ENCODE measurements around the gene RASL11A.

Gene RASL11A

DNA sequence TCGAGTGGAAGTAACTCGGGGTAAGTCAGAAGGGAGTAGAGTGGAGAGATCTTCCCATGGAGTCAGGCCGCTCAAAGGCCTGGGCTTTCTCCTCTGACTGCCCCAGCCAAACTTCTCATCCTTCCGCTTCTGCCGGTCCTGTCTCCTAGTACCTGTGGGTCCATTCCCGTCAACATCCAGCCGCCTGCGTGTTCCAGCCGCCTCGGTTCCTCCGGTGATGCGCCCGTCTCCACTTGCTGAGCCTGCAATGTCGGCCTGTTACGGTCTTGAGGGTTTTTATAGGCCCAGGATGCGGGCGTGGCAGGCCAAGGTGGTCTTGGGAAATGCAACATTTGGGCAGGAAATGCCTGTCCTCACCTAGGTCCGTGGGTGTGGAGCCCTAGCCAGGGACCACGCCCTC lies 38.3 kb downstream of the RASL11A start:
- TF ChIP-seq, protein P1, sequence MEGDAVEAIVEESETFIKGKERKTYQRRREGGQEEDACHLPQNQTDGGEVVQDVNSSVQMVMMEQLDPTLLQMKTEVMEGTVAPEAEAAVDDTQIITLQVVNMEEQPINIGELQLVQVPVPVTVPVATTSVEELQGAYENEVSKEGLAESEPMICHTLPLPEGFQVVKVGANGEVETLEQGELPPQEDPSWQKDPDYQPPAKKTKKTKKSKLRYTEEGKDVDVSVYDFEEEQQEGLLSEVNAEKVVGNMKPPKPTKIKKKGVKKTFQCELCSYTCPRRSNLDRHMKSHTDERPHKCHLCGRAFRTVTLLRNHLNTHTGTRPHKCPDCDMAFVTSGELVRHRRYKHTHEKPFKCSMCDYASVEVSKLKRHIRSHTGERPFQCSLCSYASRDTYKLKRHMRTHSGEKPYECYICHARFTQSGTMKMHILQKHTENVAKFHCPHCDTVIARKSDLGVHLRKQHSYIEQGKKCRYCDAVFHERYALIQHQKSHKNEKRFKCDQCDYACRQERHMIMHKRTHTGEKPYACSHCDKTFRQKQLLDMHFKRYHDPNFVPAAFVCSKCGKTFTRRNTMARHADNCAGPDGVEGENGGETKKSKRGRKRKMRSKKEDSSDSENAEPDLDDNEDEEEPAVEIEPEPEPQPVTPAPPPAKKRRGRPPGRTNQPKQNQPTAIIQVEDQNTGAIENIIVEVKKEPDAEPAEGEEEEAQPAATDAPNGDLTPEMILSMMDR (IDR thresholded peaks at IDR 0.05; ENCODE audit: borderline replicate concordance, insufficient read depth, low read depth, low read length): no peak

DNA sequence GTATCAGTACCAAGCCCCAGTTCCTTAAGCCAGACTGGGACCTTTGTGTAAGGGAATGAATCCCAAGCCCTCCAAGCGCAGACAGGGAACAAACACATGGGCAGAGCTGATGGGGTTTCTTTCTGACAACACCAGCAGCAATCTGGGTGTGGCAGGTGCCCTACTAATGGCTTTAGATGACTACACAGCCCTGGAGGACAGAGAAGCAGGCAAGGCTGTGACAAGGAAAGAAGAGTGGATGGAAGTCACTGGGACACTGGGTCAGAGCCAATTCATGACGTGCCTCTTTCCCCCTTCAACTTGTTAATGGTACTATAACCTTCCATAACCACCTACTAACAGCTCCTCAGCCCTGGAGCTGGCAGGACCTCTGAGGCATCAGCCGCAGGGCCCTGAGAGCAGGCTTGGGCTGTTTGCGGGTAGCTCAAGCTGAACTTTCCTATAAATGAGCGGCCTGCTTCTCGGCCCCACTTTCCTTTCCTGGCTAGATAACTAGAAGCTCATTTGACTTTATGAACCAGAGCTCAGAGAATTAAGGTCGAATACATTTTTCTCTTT lies 38.9 kb downstream of the RASL11A start:
- no peak overlapping the region for H3K4me3 ChIP-seq (ENCODE audit: low read depth, low read length)
- TF ChIP-seq, protein P1 (IDR thresholded peaks at IDR 0.05; ENCODE audit: borderline replicate concordance, insufficient read depth, low read depth, low read length): no peak

More for the DNA sequence above, 38.3 kb downstream of the RASL11A start:
- H3K4me3 ChIP-seq (ENCODE audit: low read depth, low read length): no peak overlapping the region

DNA sequence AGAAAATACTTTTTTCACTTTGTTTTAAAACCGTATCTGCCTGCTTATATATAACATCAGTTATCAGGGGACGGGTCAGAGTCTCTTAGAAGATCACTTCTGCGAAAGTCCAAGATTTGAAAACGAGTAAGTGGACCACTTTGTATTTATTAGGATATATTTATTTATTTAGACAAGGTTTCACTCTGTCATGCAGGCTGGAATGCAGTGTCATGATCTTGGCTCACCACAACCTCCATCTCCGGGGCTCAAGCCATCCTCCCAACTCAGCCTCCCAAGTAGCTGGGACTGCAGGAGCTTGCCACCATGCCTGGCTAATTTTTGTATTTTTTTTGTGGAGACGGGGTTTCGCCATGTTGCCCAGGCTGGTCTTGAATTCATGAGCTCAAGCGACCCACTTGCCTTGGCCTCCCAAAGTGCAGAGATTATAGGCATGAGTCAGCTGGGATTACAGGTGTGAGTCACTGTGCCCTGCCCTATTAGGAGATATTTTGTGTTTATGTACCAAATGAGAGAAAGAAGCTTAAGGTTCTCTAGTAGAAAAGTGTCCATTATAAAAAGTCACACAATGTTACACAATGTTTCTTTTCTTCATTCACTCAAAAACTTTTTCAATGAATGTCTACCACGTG lies 39.5 kb downstream of the RASL11A start:
- TF ChIP-seq, protein P1 (IDR thresholded peaks at IDR 0.05; ENCODE audit: borderline replicate concordance, insufficient read depth, low read depth, low read length): no peak
- H3K4me3 ChIP-seq (ENCODE audit: low read depth, low read length): no peak overlapping the region

DNA sequence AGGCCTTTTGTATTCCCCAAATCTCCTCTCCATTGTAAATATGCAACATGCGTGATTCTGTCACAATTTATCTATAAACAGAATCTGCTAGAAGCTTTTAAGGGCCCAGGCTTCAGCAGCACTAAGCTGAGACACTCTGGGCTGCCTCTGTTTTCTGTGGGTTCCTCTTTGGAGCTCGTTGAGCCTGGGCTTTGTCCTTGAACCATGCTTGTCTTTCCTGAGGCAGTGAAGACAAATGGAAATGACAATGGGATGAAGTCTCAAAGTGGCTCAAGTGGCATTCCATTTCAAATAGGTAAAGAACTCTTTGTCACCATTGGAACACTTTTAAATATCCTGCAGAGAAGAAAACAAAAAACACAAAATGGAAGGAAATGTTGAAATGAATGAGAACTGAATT lies 40.3 kb downstream of the RASL11A start:
- TF ChIP-seq, protein P1 (IDR thresholded peaks at IDR 0.05; ENCODE audit: borderline replicate concordance, insufficient read depth, low read depth, low read length): no peak
- no peak overlapping the region for H3K4me3 ChIP-seq (ENCODE audit: low read depth, low read length)

DNA sequence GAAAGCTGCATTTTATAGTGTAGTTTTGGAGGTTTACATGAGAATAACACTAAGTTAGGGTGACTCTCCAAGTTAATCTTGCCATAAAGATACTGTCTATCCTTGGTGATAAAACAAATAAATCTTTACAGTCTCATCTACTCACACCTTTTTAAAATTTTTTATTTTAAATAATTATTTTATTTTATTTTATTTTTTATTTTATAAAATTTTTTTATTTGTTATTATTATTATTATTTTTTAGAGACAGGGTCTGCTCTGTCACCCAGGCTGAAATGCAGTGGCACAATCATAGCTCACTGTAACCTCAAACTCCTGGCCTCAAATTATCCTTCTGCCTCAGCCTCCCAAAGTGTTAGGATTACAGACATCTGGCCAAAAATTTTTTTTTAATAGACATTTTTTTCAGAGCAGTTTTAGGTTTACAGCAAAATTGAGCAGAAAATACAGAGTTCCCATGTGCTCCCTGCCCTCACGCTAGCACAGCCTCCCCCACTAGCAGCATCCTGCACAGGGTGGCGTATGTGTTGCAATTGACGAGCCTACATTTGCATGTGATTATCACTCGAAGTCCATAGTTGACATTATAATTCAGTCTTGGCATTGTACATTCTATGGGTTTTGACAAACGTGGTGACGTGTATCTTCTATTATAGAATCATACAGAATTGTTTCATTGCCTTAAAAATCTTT lies 41.0 kb downstream of the RASL11A start:
- no peak overlapping the region for H3K4me3 ChIP-seq (ENCODE audit: low read depth, low read length)
- TF ChIP-seq, protein P1 (IDR thresholded peaks at IDR 0.05; ENCODE audit: borderline replicate concordance, insufficient read depth, low read depth, low read length): no peak

DNA sequence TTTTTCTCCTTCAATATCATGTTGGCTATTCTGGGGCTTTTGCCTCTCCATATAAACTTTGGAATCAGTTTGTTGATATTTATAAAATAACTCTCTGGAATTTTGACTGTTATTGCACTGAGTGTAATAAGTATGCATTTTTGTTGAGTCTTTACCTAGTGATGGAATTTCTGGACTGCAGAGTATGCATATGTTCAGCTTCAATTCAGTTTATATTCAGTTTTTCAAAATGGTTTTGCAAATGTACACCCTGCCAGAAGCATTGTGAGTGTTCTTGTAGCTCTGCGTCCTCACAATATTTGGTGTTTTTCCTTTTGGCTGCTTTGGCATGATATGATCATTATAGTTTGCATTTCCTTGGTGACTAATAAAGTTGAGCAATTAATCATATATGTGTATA lies 43.1 kb downstream of the RASL11A start:
- TF ChIP-seq, protein P1 (IDR thresholded peaks at IDR 0.05; ENCODE audit: borderline replicate concordance, insufficient read depth, low read depth, low read length): no peak
- no peak overlapping the region for H3K4me3 ChIP-seq (ENCODE audit: low read depth, low read length)

DNA sequence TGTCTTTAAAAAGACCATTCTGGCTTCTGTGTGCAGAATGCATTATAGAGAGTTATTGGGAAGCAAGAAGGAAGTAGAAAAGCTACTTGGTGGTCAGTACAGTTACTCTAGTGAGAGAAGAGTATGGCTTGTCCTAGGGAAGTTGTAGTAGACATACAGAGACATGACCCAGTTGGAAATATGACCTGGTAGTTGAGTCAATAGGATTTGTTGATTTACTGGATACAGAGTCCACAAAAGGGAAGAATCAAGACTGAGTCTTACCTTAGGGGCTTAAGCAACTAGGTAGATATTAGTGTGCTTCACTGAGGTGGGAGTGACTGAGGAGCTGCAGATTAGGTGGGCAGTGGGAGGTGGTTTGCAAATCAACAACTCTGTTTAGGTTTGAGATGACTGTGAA lies 48.8 kb downstream of the RASL11A start:
- TF ChIP-seq, protein P1 (IDR thresholded peaks at IDR 0.05; ENCODE audit: borderline replicate concordance, insufficient read depth, low read depth, low read length): no peak
- no peak overlapping the region for H3K4me3 ChIP-seq (ENCODE audit: low read depth, low read length)
